SK-N-SH treated with all-trans-retinoic acid at 6 μM for 48 hours (cell line): ENCODE data around the gene AADAT.
"Not testable (repeated sequence)": the region's sequence is repeated elsewhere in the genome, so short reads cannot be mapped to it uniquely, and the experiment has no call there.

Experiments
- ATAC-seq: fragments of 200-7000 bp; cut with Tn5 transposase; 3 replicates; pipeline ENCODE4 v1.9.1; 2020; ENCODE audit warnings: mild to moderate bottlenecking, moderate library complexity
- ARNTL ChIP-seq: fragments of 450-650 bp; formaldehyde crosslinking; IDR thresholded peaks from 2 replicates; pipeline ENCODE4 v1.5.0; 2020; ENCODE audit warnings: low read depth, mild to moderate bottlenecking, moderate library complexity, borderline replicate concordance
- BACH2 ChIP-seq: fragments of 250-450 bp; sonication (Bioruptor Pico); IDR thresholded peaks from 2 replicates; pipeline ENCODE4 v1.9.0; 2021; ENCODE audit warnings: mild to moderate bottlenecking, borderline replicate concordance
- CSDC2 ChIP-seq: fragments of 250-450 bp; sonication (Bioruptor Pico); IDR thresholded peaks from 2 replicates; pipeline ENCODE4 v1.5.0; 2020; ENCODE audit warnings: mild to moderate bottlenecking, moderate library complexity
- CSRNP3 ChIP-seq: fragments of 250-450 bp; sonication (Bioruptor Pico); IDR thresholded peaks from 2 replicates; pipeline ENCODE4 v1.5.1; 2021; ENCODE audit warnings: mild to moderate bottlenecking, moderate library complexity
- ESRRG ChIP-seq: fragments of 250-450 bp; sonication (Bioruptor Pico); IDR thresholded peaks from 2 replicates; pipeline ENCODE4 v1.6.1; 2021; ENCODE audit warnings: mild to moderate bottlenecking
- GLIS3 ChIP-seq: fragments of 250-450 bp; sonication (Bioruptor Pico); IDR thresholded peaks from 2 replicates; pipeline ENCODE4 v1.5.0; 2020; ENCODE audit warnings: mild to moderate bottlenecking, moderate library complexity
- ISL1 ChIP-seq: fragments of 250-450 bp; sonication (Bioruptor Pico); IDR thresholded peaks from 2 replicates; pipeline ENCODE4 v2.1.2; 2022; ENCODE audit warnings: mild to moderate bottlenecking, moderate library complexity
- OSR1 ChIP-seq: fragments of 250-450 bp; sonication (Bioruptor Pico); IDR thresholded peaks from 2 replicates; pipeline ENCODE4 v1.8.0; 2022; ENCODE audit warnings: moderate library complexity, mild to moderate bottlenecking, inconsistent platforms
- PATZ1 ChIP-seq: fragments of 250-450 bp; sonication (Bioruptor Pico); IDR thresholded peaks from 2 replicates; pipeline ENCODE4 v1.8.0; 2020; ENCODE audit warnings: mild to moderate bottlenecking, moderate library complexity, borderline replicate concordance
- POU6F1 ChIP-seq: fragments of 250-450 bp; sonication (Bioruptor Pico); IDR thresholded peaks from 2 replicates; pipeline ENCODE4 v1.8.0; 2021; ENCODE audit warnings: low read depth, mild to moderate bottlenecking, moderate library complexity, borderline replicate concordance
- PPARA ChIP-seq: fragments of 250-450 bp; sonication (Bioruptor Pico); IDR thresholded peaks from 2 replicates; pipeline ENCODE4 v1.5.0; 2020; ENCODE audit warnings: mild to moderate bottlenecking, borderline replicate concordance
- RARB ChIP-seq: fragments of 250-450 bp; sonication (Bioruptor Pico); IDR thresholded peaks from 2 replicates; pipeline ENCODE4 v1.8.0; 2021; ENCODE audit warnings: mild to moderate bottlenecking, moderate library complexity
- SNAI2 ChIP-seq: fragments of 250-450 bp; sonication (Bioruptor Pico); IDR thresholded peaks from 2 replicates; pipeline ENCODE4 v1.5.0; 2020; ENCODE audit warnings: mild to moderate bottlenecking, moderate library complexity
- TCF4 ChIP-seq: fragments of 250-450 bp; sonication (Bioruptor Pico); IDR thresholded peaks from 2 replicates; pipeline ENCODE4 v1.8.0; 2021; ENCODE audit warnings: mild to moderate bottlenecking, moderate library complexity, borderline replicate concordance
- TOX ChIP-seq: fragments of 250-450 bp; sonication (Bioruptor Pico); IDR thresholded peaks from 2 replicates; pipeline ENCODE4 v1.8.0; 2021; ENCODE audit warnings: mild to moderate bottlenecking, moderate library complexity, borderline replicate concordance
- TSHZ2 ChIP-seq: fragments of 250-450 bp; sonication (Bioruptor Pico); IDR thresholded peaks from 2 replicates; pipeline ENCODE4 v1.5.0; 2020; ENCODE audit warnings: mild to moderate bottlenecking, moderate library complexity
- ZC3H10 ChIP-seq: fragments of 250-450 bp; sonication (Bioruptor Pico); IDR thresholded peaks from 2 replicates; pipeline ENCODE4 v1.5.1; 2021; ENCODE audit warnings: mild to moderate bottlenecking, moderate library complexity
- ZFP3 ChIP-seq: fragments of 250-450 bp; sonication (Bioruptor Pico); IDR thresholded peaks from 2 replicates; pipeline ENCODE4 v1.5.0; 2020; ENCODE audit warnings: mild to moderate bottlenecking, moderate library complexity
- ZFP30 ChIP-seq: fragments of 450-650 bp; formaldehyde crosslinking; IDR thresholded peaks from 2 replicates; pipeline ENCODE4 v1.5.0; 2022; ENCODE audit warnings: mild to moderate bottlenecking, moderate library complexity
- ZNF565 ChIP-seq: fragments of 450-650 bp; formaldehyde crosslinking; conservative IDR thresholded peaks from 2 replicates; pipeline ENCODE4 v1.5.0; 2020; ENCODE audit warnings: low read depth, mild to moderate bottlenecking, moderate library complexity
- ZNF70 ChIP-seq: fragments of 450-650 bp; formaldehyde crosslinking; IDR thresholded peaks from 2 replicates; pipeline ENCODE4 v1.5.0; 2020; ENCODE audit warnings: mild to moderate bottlenecking, moderate library complexity
- ZNF8 ChIP-seq: fragments of 450-650 bp; formaldehyde crosslinking; IDR thresholded peaks from 2 replicates; pipeline ENCODE4 v1.5.0; 2020; ENCODE audit warnings: mild to moderate bottlenecking, moderate library complexity

Gene AADAT

GRCh38 chr4:170049766-170050165 lies 40.0 kb downstream of the AADAT start:
- no peak for ATAC-seq
- no peak for TF ChIP-seq PPARA (CRISPR knock-in tag)
- no peak for TF ChIP-seq ISL1 (CRISPR knock-in tag)
- no peak for TF ChIP-seq ZFP3 (CRISPR knock-in tag)
- TF ChIP-seq GLIS3, result no peak
- no peak for TF ChIP-seq OSR1 (CRISPR knock-in tag)
- no peak for TF ChIP-seq TCF4 (CRISPR knock-in tag)
- no peak for TF ChIP-seq CSDC2
- no peak for TF ChIP-seq CSRNP3
- TF ChIP-seq BACH2, result no peak
- TF ChIP-seq ZNF70 (CRISPR knock-in tag), result no peak
- no peak for TF ChIP-seq ZC3H10 (CRISPR knock-in tag)
- TF ChIP-seq ESRRG (CRISPR knock-in tag), result no peak
- no peak for TF ChIP-seq SNAI2 (CRISPR knock-in tag)
- no peak for TF ChIP-seq POU6F1 (CRISPR knock-in tag)
- no peak for TF ChIP-seq RARB (CRISPR knock-in tag)
- TF ChIP-seq ZFP30 (CRISPR knock-in tag), result no peak
- TF ChIP-seq ZNF565 (CRISPR knock-in tag), result no peak
- TF ChIP-seq ZNF8 (CRISPR knock-in tag), result no peak
- no peak for TF ChIP-seq TOX (CRISPR knock-in tag)
- TF ChIP-seq ARNTL (CRISPR knock-in tag), result no peak

- TF ChIP-seq TSHZ2 (CRISPR knock-in tag) (no peak), SNAI2 (CRISPR knock-in tag) (no peak), ESRRG (CRISPR knock-in tag) (no peak)
- peak; percentile 40; the same call in 2 of the 3 replicates for ATAC-seq
Observed at GRCh38 chr4:170047771-170048354, 41.9 kb downstream of the AADAT start.

GRCh38 chr4:170046156-170046555 lies 43.6 kb downstream of the AADAT start:
- not testable (repeated sequence) for ATAC-seq

GRCh38 chr4:170040031-170040680 lies 49.6 kb downstream of the AADAT start:
- TF ChIP-seq ZNF70 (CRISPR knock-in tag), result no peak
- TF ChIP-seq ISL1 (CRISPR knock-in tag), result no peak
- TF ChIP-seq ZNF8 (CRISPR knock-in tag), result no peak
- no peak for TF ChIP-seq TCF4 (CRISPR knock-in tag)
- no peak for TF ChIP-seq CSDC2
- no peak for TF ChIP-seq PATZ1 (CRISPR knock-in tag)
- TF ChIP-seq ZNF565 (CRISPR knock-in tag), result no peak
- TF ChIP-seq ZFP30 (CRISPR knock-in tag), result no peak
- no peak for TF ChIP-seq POU6F1 (CRISPR knock-in tag)
- TF ChIP-seq CSRNP3, result no peak
- no peak for TF ChIP-seq OSR1 (CRISPR knock-in tag)
- no peak for TF ChIP-seq TOX (CRISPR knock-in tag)
- TF ChIP-seq, all 23 proteins: peak for 0

More at GRCh38 chr4:170040031-170040680, 49.6 kb downstream of the AADAT start:
- no peak for ATAC-seq
